Cortex of kidney (tissue), 1 donor: ENCODE results near the gene NDUFB8.

ENCODE experiments used
- DNase-seq: peaks from one replicate; lab custom pipeline; 2025; lab: John Stamatoyannopoulos, UW

Gene NDUFB8

GRCh38 chr10:100537475-100537874, 7.8 kb upstream of the NDUFB8 start:
- DNase-seq = no peak

DNA sequence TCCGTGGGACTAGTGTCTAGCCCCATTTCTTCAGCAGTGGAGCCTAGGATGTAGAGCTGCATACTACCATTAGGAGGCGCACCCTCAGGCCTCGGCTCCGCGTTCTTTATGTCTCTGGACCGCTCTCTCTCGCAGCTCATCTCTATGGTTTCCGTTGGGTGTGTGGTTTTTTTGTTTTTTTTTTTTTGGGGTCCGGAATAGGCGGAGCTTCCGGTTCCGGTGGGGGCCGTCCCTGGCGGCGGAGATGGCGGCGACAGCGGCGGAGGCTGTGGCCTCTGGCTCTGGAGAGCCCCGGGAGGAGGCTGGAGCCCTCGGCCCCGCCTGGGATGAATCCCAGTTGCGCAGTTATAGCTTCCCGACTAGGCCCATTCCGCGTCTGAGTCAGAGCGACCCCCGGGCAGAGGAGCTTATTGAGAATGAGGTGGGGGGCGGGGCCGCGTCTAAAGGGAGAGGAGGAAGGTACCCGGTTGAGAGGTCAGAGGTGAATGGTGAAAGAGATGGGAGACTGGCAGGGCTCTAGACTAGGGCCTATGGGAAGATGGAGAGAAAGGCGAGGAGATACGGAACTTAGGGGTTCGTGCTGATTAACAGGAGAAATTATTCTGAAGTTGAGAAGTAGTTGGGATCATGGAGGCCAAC, 6.2 kb upstream of the NDUFB8 start, which contains the start of gene HIF1AN:
HIF1AN (plus strand) TSS at position 229 of the 639 bp plus-strand sequence; CDS start at position 245, 16 bp downstream.
- no peak for DNase-seq

GRCh38 chr10:100535338-100535714, 5.7 kb upstream of the NDUFB8 start:
- DNase-seq = no peak

DNA sequence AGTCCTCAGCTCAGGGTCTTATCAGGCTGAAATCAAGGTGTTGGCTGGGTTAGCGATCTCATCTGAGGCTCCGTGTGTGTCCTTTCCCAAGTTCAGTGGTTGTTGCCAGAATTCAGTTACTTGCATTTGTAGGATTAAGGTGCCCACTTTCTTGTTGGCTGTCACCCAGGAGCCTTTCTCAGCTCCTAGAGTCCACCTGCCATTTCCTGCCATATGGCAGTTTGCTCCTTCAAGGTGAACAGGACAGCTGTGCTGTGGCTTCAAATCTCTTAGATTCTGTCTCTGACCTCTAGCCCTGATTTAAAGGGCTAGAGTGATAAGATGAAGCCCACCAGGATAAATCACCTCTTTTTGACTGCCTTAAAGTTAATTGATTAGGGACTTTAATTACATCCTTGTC, 5.1 kb upstream of the NDUFB8 start:
- no peak for DNase-seq

DNA sequence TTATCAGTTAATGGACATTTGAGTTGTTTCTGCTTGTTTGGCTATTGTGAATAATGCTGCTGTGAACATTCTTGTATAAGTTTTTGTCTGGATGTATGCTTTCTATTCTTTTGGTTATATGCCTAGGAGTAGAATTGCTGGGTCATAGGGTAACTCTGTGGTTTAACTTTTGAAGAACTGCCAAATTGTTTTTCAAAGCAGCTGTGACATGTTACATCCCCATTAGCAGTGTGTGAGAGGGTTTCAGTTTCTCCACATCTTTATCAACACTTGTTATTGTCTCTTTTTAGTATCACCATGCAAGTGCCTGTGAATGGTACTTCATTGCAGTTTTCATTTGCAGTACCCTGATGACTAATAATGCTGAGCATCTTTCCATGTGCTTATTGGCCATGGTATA, 2.1 kb upstream of the NDUFB8 start:
- no peak for DNase-seq

GRCh38 chr10:100528921-100529474, 673 bp downstream of the NDUFB8 start:
- no peak for DNase-seq

DNA sequence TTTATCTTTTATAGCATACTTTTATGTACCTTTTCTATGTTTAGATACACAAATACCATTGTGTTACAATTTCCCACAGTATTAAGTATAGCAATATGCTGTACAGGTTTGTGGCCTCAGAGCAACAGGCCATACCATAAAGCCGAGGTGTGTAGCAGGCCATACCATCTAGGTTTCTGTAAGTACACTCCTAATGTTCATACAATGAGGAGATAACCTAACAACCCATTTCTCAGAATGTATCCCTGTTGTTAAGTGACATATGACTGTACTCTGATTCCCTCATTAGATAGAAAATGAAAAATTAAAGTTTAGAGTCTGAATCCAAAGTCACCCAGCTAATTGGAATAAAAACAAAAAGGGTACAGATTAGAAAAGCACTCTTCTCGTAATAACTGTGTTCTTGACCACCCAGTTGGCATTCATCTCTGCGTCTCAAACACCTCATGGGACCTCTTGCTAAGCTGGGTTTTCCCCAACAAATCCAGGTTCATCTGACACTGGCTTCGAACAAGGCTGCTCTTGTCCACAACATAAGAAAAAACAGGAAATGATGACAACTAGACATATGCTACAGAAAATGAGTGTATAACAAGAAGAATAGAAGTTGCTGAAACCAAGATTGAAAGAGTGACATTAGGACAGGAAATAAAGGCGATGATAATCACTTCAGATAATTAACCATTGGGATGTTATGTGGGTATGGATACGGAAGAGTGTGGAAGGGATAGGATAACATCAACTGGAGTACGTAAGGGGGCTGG, 1.4 kb downstream of the NDUFB8 start:
- DNase-seq = no peak

- DNase-seq = no peak
These were observed 5.0 kb downstream of the NDUFB8 start for GRCh38 chr10:100524638-100525037.

DNA sequence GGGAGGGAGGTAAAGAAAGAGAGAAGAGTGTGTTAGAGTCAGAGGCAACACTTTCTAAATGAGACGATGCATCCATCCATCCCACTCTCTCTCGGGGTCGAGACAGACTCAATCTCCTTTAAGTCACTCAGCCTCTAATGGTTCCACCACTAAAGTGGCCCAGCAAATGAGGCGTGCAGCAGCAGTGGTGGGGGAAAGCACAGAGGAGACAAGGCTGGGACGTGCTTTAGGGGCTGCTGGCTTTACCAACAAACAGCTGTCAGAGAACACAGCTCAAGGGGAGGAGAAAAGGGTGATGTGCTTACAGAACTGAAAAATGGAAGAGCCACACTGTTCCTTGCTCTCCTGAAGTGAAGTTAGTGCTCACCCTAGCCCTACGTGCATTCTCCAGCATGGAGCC, 5.5 kb downstream of the NDUFB8 start:
- DNase-seq = no peak

DNA sequence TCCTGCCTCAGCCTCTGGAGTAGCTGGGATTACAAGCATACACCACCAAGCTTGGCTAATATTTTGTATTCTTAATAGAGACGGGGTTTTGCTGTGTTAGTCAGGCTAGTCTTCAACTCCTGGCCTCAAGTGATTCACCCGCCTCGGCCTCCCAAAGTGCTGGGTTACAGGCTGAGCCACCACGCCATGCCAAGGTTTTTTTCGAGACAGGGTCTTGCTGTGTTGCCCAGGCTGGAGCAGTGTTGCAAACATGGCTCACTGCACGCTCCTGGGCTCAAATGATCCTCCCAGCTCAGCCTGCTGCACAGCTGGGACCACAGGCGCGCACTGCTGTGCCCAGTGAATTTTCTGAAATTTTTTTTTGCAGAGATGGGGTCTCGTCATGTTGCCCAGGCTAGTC, 6.7 kb downstream of the NDUFB8 start:
- DNase-seq = no peak

DNA sequence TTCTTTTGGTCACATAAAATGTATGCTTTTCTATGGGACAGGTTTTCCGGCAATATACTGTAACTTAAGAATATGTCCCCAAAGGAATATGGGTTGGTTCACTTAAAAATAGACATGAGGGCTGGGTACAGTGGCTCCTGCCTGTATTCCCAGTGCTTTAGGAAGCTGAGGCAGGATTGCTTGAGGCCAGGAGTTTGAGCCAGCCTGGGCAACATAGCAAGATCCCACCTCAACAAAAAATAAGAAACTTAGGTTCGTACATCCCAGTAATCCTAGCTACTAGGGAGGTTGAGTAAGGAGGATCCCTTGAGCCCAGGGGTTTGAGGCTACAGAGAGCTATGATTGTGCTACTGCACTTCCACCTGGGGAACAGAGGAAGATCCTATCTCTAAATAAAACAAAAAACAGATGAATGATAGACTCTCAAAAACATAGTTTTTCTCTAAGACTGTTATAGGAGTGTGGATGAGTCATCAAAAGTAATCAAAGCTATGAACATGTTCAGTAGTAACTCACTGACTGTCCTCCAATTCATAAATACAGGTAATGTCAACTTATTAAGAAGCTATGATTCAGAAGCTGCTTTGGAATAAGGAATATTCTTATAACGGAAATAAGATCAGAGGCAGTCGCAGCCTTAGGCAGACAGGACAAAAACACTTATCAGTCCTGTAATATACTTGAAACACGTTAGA, 7.4 kb downstream of the NDUFB8 start:
- no peak for DNase-seq

DNA sequence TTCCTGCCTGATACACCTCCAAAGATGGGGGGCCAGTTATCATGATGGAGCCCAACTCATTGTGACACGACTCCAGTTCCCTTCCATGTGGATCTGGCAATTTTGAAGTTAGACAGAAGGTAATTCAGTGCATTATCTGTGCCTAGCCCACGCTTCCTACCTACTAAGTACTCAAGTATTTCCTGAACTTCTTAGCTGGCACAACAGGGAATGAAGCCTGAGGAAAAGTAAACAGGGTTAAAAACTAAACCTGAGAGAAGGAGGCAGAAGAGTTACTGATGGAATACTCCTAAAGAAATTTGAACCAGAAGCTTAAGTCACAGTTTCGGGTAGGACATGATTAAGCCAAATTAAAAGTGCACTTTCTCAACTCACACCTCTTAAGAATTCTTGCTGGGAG, 8.9 kb downstream of the NDUFB8 start:
- DNase-seq = no peak

DNA sequence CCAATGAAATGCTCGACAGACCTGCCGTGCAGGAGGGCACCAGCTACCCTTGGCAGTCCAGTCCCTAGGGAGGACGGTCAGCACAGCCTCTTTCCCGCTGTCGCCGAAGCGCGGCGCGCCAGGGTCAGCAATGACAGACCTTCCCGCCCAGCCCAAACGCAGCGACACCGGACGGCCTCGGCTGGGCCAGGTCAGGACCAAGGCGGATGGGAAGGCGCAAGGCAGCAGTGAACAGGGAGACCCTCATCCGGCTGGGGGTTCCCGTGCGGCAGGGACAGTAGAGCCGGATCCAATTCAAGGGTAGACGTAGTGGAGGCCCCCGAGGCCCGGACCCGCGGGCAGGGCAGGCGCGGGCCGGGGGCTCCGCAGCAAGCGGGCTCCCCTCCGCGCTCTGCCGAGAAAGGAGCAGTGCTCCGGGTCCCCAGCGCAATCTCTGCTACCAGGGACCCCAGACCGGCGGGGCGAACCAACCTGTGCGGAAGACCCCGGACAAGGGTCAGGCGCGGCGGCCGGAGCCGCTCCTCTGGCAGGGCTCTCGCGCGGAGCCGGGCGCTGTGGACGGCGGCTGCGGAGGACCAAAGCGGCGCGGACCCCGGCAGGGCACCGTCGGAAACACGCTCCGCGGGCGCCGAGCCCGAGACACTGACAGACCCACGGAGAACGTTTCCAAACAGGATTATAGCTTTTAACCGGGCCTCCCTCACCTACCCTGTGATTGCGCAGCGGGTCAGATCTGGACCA, 10.2 kb downstream of the NDUFB8 start, which contains the start of gene SEC31B:
SEC31B (minus strand) TSS at position 551 of the 741 bp plus-strand sequence. CDS start 2,909 bp downstream, outside the sequence.
- no peak for DNase-seq

GRCh38 chr10:100518761-100519241, 10.9 kb downstream of the NDUFB8 start:
- no peak for DNase-seq

- no peak for DNase-seq
These were observed 12.8 kb downstream of the NDUFB8 start for GRCh38 chr10:100516847-100517246.

- DNase-seq = no peak
These were observed 14.1 kb downstream of the NDUFB8 start for GRCh38 chr10:100515612-100516011.

DNA sequence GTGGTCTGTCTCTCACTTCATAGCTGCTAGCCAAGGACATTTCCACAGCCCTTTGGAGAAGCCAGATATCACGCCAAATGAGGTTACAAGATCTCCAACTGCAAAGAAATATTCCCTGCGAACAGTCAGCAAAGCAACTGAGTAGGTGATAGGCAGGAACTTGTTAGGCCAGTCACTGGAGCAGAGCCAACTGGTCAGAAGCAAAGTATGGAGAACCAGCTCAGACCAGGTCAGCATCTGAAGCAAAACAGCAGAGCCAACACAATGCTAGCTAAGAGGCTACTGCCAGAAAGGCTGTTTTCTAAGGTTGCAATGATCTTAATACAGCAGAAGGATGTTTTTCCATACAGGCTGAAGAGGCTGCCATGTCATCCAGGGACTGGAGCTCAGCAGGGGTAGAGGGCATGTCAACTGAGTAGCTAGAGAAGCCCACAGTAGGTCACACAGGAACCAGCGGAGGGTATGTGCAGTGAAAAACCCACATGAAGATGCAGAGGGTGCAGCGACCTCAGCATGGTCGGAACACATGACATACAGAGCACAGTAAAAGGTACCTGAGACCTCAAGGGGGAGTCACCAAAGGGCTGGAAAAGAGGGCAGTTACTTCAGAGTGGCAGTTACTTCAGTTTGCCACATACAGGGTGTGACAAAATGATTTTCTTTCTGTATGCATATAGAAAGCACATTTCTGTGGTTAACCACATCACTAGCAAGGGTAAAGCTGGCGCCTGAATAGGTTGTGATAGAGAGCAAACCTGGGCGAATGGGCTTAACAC, 18.9 kb downstream of the NDUFB8 start:
- no peak for DNase-seq

DNA sequence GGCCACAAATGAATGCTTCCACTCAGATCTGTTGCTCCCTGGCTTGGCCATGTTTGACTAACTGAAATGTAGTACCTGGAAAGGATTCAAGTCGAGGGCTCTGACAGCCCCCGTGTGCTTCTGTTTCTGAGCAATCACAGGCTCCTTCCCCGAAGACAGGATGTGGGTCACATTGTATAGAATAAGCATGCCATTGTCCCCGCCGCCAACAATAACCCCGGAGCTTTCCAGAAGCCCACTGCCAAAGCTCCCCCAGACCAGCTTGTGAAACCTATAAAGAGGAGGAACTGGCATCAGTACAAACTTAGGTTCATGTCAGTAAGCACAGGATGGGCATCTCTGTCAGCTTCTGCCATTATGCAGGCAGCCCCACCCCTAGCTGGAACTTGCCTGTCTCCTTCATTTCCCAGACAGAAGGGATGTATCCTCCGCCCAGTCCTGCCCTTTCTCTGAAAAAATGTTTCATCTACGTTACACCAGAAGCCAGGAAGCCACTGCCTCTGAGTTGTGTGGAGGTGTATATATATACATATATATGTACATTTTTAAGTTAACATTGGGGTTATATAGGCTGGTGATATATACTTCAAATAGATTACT, 20.3 kb downstream of the NDUFB8 start:
- DNase-seq = no peak

DNA sequence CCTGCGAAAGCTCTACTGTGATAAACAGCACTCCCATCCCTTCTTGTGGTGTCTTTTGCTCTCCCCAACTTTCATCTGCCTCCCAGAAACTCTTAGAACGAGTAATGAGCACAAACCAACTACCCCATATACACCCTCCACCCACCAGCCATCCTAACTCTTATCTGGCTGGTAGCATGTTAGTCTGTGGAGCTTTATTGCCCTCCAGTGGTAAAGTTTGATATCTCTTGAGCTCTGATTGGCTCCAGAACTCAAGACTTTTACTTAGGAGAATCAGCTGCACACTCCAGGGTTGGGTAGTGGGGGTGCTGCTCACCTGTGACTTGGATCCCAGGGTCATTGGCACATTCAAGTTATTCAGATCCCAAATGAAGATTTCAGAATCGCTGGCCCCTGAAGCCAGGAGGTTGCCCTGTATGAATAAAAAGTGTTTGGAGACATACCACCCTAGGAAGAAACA, 20.9 kb downstream of the NDUFB8 start:
- DNase-seq = no peak

- no peak for DNase-seq
These were observed 21.4 kb downstream of the NDUFB8 start for GRCh38 chr10:100508266-100508665.
